Superior temporal gyrus (tissue), 1 donor: ENCODE results near the gene EML4.

Experiments used
- DNase-seq: peaks from one replicate; pipeline ENCODE4 v3.0.0-alpha.2; 2016; ENCODE audit errors: extremely low spot score

Gene EML4

DNA sequence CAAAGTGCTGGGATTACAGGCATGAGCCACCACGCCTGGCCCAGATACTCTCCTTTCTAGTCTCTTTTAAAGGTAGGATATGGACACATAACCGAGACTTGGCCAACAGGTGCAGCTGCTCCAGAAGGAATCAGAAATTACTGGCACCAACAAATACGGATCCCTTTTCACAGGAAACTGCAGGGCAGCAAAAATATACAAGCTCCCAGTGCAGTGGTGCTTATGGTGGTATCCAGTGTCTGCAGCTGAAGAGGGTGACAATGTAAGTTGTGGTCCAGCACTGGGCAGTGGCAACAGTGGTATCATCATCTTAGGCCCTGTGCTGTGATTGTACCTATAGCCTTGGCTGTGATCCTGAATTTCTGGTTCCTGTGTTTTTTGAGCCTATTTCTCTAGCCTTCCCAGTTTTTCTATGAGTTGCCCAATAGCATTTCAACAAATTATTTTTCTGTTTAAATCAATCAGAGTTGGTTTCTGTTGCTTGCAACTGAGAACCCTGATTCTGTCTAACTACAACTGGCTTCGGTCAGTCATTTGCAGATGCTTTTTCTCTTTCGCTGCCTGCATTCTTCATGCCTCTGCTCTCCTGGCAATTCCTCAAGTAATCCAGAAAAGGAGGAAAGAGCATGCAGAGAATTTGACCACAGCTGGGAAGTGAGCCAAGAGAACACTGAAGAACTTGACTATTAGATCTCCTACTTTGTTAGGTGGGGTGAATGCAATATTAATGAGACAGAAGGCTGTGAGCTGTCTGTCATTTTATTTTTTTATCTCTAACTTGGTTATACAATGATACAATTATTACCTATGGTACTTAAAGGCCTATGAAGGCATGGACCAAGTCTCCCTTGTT is 30.8 kb upstream of the EML4 start:
- no peak for DNase-seq

DNA sequence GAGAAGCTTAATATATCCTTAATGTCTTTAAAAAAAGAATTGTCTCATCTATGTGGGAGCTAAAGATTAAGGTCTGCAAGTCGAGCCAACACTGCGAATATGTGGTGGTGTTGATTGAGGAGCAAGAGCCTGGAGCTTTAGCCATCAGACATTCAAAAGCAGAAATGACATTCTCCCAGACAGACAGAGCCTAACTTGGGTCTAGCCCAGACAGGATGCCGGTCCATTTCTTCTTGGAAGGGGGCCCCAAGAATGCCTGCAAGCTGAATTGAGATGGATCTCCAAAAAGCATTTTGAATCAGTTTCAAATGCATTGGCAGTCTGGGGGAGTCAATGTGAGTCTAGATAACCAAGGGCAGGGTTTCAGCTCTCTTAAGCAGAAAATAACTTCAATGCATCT is 30.1 kb upstream of the EML4 start:
- no peak for DNase-seq

DNA sequence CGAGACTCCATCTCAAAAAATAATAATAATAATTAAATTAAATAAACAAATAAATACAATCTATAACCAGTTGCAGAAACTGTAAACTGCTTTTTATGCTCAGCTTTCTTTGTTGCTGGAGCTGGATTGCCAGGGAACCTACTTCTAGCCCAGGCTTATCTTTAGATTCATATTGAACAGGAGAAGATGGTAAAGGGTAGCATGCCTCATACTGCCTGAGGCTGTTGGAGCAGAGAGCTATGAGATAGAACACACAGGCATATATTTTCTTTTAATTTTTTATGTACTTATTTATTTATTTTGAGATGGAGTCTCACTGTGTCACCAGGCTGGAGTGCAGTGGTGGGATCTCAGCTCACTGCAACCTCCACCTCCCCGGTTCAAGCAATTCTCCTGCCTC is 28.7 kb upstream of the EML4 start:
- no peak for DNase-seq

DNA sequence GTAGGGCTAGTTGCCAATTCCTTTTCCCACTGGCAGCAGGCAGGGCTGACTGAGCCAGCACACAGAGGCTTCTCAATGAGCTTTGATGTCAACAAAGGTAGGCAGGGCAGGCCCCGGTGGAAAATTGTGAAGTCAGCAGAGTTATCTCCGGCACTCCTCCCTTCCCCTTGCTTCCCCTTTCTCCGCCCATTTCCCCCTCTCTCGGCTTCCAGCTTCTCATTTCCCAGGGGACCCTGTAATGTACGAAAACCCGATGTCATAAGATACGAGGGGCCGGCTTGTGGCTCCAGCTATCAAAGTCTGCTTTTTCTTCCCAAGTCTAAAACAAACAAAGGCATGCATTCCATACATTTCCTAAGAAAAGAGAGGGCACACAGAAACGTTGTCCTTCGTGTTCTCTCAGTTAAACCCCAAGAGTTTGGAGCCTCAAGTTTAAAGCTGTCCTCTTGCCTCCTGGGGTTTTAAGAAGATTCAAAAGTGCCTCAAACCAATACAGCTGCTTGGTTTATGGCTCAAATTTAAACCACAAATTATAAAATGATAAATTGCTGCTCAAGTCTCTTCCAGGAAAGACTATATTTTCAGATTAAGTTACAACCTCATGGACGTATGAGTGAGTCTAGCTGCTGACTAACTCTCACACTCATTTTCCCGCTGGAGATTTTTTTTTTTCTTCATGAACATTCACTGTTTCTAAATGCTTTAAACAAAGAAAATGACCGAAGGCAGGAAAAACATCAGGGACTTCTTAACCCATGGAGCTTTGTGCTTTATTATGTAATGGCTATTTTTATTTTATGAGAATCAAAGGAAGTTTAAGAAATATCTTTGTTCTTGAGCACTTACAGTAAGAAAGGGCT is 27.2 kb upstream of the EML4 start:
- DNase-seq = no peak

DNA sequence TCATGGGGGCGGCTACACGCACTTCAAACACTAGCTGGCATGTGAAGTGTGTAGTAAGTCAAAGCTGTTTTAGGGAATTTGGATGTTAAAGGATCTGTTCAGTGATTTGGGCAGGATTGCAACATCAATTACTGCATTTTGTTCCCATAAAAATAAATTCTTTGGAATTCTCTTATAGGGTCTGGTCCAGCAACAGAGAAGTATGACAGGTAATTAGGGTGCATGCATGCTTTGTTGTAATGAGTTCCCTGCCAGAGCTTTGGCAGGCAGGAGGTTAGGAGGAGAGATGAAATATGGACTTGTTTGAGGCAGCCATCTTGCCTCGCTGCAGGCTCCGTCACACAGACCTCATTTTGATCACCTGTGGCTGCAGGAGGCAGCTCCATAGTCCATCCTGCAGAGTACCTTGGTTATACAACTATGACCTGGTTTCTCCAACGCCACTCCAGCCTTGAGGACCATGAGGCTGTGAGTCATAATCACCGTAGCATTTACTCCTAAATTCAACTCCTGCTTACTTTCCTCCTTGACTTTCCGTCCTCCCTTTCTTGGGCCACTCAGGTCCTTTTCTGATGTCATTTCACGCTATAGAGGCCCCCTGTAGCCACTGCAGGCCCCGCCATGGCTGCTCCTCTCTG is 26.5 kb upstream of the EML4 start:
- DNase-seq = no peak

DNA sequence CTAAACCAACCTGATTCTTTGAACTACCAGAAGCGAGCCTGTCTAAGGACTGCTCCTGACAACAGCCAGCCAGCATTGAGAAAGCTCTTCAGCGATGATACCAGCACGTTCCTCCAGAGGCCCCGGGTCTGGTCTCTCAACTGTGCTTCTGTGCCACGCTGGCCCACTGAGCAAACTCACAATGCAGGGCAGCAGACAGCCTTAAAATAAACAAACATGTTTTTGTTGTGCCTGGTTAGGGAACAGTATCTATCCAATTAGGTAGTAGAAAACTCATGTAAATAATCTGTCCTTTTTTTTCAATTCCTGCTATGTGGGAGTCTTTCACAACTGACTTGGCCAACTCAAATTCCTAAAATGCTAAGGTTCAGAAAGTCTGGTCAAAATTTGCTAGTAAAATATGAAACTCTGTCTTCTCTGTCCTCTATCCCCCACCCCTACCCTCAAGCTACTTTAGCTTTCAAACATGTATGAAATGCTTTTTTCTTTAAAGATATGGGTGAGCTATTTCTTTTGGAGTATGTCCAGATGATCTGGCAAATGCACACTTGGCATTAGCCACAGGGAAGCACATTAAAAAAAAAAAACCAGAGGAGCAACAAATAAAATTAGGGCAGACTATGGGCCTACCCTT is 21.4 kb upstream of the EML4 start:
- no peak for DNase-seq

DNA sequence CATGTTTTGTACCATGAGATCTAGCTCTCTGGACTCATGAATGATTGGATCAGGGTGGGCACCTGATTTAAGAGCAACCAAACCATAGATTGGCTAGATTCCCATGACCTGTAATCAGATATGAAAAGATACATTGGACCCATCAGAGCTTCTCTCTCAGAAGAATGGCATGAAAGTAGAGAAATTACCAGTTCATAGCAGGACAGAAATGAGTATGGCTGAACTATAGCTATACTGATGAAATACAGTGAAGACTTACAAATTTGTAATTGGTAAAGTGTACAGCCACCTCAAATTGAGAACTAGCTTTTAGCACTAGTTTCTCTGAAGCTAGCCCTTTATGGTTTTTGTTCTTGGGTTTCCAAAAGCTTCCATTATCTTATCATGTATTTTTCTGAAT is 19.0 kb upstream of the EML4 start:
- no peak for DNase-seq

DNA sequence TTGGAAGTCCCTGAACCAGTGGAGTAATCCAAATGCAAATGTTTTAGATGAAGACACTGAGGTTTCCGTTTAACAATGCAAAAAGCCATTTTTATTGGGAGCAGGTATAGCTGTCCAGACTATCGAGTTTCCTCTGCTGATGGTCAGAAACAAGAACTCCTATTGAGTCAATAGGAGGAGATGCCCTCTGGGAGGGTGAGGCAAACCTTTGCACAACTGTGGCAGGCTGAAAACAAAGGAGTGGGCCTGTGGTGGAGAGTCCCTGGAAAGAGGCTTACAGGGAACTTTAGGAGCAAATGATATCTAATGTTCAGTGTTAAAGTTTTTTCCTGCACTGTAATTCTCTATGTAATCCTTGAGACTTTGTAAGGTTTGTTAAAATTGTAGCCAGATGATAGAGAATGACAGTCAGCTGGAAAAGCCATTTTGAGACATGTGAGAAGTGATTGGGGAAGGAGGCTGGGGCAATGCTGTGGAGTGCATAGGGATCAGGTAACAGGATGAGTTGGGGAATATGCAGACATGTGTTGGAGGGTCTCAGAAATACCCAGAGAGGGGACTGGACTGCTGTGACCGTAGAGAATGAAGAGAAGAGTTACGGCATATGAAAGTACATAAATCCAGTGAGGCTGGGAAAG is 15.1 kb upstream of the EML4 start:
- no peak for DNase-seq

DNA sequence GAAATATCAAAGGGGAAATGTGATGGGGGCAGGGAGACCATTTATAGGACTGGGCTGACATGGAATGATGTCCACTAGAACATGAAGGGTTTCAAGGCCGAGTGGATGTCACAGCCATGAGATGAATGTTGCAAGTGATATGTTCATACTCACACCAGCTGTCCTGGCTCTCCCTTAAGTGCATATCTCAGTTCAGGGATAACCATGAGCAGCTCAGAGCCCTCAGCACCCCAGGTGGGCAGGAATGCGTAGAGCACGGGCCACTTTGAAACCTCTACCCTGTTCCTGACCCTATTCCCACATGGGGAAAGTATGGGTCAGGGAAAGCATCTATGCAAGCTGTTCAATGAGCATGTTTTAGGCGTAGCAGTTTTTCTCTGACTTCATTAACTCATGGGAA is 12.4 kb upstream of the EML4 start:
- no peak for DNase-seq

DNA sequence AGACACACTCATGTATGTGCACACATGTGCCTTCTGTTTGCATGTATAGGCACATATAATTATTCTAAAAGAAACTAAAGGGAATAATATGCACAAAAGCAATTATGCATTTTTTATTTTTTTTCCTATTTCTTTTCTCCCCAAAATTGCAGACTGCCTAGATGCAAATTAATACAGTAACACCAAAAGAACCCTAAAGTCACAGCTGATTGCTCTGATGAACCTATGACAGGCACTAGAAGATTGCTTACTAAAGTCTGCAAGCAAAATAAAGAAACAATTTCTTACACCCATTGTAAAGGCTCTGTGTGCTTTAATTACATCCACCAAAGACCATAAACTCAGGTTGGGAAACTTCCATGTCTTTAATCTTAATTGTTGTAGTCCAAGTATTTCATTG is 7.7 kb upstream of the EML4 start:
- no peak for DNase-seq

DNA sequence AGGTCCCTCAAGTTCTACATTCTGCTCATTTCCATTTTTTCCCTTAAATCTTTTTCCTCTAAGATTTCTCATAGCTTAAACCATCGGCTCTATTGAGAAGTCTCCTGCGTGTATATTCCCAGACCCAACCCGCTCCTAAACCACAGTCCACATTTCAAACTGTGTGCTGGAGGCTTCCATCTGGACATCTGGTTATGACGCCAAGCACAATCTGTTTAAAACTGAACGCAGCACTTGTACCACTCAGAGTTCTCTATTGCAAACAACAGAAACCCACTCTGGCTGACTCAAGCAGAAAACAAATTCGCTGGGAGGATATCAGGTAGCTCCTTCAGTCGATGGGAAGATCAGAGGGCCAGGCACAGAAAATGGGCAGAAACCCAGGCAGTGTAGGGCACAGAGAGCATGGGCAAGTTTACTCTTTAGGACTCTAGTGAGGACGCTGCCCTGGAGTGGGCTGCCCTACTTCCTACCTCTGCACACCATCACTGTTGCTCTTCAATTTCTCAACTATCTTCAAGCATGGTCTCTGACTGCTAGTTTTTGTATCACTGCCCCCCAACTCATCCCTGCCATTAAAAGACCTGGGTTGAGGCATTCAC is 5.6 kb upstream of the EML4 start:
- DNase-seq = peak; percentile 21

DNA sequence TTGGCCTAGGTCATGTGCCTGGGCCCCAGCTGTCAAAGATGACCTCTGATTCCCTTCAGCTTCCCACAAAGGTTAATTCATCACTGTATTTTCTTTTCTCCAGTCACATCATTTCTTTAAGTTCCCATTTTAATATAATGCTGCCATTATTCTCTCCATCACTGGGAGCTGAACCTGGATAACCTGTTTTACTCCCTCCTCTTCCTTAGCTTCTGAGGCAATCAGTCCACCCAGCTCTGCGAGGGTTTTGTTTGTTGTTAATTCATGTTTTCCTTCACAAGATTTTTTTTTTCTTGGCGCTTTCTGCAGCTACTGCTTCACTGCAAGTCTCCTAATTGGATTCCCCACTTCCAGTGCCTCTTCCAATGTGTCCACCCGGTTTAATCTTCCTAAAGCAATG is 5.1 kb upstream of the EML4 start:
- DNase-seq = no peak

DNA sequence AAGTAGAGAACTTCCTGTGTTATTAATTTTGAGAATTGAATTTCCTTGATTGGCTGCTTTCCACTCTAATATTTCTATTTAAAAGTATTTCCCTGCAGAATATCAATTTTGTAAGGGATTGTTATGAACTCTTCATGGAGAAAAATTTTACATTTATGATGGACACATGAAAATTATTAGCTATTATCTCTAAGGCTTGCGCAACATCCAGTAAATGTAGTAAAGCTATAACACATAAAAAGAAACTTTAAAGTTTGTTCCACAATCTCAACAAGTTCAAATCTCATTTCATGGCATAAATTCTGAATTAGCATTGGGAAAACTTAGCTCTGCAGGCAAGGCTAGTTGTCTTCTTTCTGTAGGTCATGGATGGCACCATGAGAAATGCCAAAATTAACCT is 4.2 kb upstream of the EML4 start:
- no peak for DNase-seq

DNA sequence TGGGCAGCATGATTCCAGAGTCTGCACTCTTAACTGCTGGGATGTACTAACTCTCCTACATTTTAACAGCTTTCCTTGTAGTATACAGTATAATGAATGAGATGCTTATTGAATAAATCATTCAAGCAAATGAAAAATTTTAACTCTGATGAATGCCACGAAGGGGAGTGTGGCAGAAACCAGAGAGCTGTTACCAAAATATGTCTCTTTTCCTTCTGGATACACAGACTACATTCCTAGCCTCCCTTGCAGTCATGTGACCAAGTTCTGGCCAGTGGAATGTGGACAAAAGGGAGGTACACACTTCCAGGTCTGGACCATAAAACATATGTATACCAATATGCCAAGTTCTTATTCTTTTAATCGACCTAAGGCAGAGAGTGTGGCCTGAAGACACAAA is 1.7 kb upstream of the EML4 start:
- DNase-seq = no peak

DNA sequence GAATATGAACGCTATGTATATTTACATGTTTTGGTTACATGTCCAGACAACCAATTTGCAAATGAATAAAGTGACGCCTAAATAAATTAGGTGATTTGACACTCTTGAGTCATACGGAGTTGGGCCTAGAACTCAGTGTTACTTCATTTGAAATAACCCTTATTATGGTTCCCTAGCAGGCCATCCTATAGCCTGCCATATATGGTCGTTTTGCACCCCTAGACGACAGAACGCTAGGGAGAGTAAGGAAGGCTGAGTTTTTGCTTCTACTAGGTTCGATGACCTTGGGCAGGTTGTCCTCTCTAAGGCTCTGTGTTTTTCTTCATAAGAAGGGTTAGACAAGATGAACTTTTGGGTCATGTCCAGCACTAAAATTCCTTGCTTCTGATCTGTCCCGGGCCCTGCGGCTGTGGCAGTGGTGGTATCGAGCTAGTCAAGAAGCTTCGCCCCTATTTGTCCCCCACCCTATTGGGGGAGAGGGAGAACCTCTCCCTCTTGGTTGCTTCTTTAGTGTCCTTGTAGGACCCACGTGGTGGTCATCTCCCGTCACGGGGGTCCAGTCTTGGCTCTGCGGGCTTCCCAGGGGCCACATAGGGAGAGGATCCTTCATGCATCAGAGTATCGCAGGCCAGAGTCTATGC is 574 bp upstream of the EML4 start:
- DNase-seq = no peak

DNA sequence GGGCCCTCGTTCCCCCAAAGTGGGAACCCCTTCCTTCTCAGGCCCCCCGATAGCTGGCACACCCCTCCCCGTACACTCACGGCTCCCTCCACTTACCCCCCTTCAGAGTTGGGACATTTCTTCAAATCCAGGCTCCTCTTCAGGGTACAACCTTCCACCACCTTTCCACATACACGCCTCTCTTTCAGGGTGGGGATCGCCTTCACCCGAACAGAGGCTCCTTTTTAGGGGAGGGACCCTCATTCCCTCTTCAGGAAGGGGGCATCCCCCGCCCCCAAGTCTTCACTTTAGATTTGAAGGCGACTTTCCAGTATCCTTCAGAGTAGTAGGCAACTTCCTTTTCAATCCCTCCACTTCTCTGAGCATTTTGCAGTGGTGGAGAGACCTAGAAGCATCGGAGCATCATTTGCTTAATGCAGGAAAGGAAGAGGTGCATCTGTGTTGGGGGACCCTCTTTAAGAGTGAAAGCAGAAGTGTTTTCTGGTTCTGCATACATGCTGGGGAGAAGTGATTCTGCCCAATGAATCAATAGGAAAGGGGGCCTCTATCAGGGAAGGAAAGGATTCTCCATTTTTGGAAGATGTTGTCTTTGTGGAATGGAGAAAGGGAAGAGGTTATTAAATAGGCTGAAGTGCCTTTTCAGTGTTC is 845 bp downstream of the EML4 start:
- DNase-seq = no peak

DNA sequence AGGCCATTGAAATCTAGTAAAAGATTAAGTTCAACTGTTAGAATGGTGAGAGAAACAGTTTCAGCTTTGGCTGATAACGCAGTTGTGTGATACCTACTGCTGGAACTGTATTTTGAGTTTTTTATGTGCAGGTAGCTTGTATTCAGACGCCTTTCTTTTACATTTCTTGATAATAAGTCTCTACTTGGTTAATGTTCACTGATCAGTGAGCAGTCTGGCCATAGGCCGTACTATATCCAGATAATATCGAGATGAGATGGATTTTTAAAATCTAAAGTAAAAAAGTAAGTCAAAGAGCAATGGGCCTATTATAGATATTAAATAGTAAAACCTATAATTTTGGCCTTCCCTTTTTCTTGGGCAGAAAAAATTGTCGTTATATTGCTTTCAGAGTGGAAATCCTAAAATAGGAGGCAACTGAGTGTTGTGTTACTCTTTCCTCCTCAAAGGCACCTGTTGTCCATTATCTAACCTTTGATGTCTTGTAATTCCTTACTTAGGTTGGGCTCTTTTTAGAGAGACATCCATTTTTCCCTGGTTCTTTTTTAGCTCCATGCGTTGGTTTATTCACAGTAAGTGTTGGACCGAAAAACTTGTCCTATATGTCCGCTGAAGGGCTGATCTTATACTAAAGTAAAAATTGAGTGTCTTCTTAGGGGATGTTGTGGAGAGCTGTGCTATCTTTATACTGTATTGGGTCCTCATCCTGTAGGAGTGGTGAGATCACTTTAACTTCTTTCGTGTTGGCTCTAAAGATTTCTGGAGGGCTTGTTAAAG is 1.7 kb downstream of the EML4 start:
- no peak for DNase-seq

DNA sequence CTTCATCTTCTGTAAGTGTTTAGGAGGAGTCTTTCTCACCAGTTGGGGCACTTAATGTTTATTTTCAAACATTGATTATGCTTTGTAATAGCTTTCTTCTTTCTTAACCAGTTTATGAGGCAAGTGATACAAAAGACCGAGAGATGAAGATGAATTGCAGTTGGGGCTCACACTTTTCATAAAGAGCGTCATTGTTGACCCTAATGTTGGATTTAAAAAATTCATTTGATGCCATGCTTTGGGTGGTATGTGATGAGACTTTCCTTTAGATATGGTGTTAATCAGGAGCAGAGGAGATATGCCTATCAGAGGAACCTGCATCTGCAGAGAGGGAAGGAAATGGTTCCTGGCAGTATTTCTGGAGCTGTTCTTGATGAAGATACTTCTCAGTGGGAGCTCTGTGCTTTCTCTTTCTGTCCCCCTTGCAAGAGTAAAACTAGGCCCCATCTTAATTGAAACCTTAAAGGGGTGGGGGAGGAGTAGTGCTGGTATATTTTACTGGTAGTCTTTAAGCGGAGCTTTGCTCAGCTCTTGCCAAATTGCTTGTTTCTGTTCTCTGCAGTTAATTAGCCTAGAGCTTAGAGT is 2.3 kb downstream of the EML4 start:
- DNase-seq = no peak

DNA sequence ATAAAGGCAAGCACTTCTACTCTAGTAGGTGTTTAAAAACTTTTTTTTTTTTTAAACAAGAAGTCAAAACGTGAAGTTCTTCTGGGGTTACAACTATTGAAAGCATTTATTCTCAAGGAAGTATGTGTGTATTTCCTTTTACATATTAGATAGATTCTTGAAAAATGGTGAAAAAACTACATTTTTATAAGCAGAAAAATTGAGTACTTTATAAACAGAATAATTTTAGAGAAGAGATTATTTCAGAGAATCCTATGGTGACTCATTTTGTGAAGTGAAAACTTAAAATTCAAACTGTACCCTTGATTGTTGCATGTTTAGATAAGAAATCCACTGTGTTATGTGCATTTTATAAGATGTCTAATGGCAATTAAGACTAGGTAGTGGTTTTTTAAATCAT is 2.9 kb downstream of the EML4 start:
- DNase-seq = no peak
